ENCODE measurements around the gene C11orf91. TPM values are rescaled to one million over a fixed set of nuclear protein-coding genes. Genes with fewer than 3 reads are reported as not detected.

C11orf91 gene
- total RNA-seq, 4 donors from 2014 or later, result not detected

GRCh38 chr11:33725496-33725895 lies 24.9 kb upstream of the C11orf91 start:
- H3K4me3 ChIP-seq, result no peak overlapping the region
- no peak for TF ChIP-seq EP300 (IDR thresholded peaks at IDR 0.05)
- TF ChIP-seq POLR2A (IDR thresholded peaks at IDR 0.05), result no peak
- TF ChIP-seq CTCF (IDR thresholded peaks at IDR 0.05), result no peak
- H3K27ac ChIP-seq, result peak overlapping the region in 3 of 4 donors; percentile 77 to 96 (median 90)
- no peaks in the 10 kb centered on the region for H3K9me3 ChIP-seq
- DNase-seq (ENCODE audit: low spot score in 2 of 2), result no peak
- 63 to 74% methylated on average over 5 of the region's 5 CpGs for WGBS, 2 donors
- peaks cover 0 to 28% (median 3%) of the 10 kb centered on the region in 3 donors for H3K36me3 ChIP-seq
- H3K4me1 ChIP-seq, result peaks cover 0 to 84% (median 40%) of the 10 kb centered on the region in 4 donors
- no peaks in the 10 kb centered on the region for H3K27me3 ChIP-seq

GRCh38 chr11:33724644-33725035 lies 24.0 kb upstream of the C11orf91 start:
- Histone ChIP-seq H3K36me3 (peaks cover 0 to 37% (median 4%) of the 10 kb centered on the region in 3 donors), H3K27me3 (no peaks in the 10 kb centered on the region), H3K9me3 (no peaks in the 10 kb centered on the region), H3K4me1 (peaks cover 0 to 84% (median 38%) of the 10 kb centered on the region in 4 donors), H3K27ac (peak overlapping the region; percentile 68 to 96 (median 84)), H3K4me3 (no peak overlapping the region)
- peak; percentile 15 to 86 for TF ChIP-seq EP300 (IDR thresholded peaks at IDR 0.05)
- TF ChIP-seq CTCF (IDR thresholded peaks at IDR 0.05), result no peak
- DNase-seq (ENCODE audit: low spot score in 2 of 2), result peak in 1 of 2 donors; percentile 71
- WGBS, 2 donors, result 25 to 28% methylated on average over 4 of the region's 4 CpGs

GRCh38 chr11:33723238-33723881 lies 22.7 kb upstream of the C11orf91 start:
- Histone ChIP-seq H3K27me3 (no peaks in the 10 kb centered on the region), H3K27ac (peak overlapping the region; percentile 68 to 96 (median 84)), H3K4me3 (no peak overlapping the region), H3K4me1 (peaks cover 0 to 81% (median 38%) of the 10 kb centered on the region in 4 donors), H3K36me3 (peaks cover 0 to 42% (median 4%) of the 10 kb centered on the region in 3 donors), H3K9me3 (no peaks in the 10 kb centered on the region)
- no peak for TF ChIP-seq CTCF (IDR thresholded peaks at IDR 0.05)
- peak; percentile 65 to 89 for TF ChIP-seq EP300 (IDR thresholded peaks at IDR 0.05)
- no peak for DNase-seq (ENCODE audit: low spot score in 2 of 2)
- WGBS, 2 donors, result 50 to 54% methylated on average over 6 of the region's 6 CpGs

- no peaks in the 10 kb centered on the region for H3K27me3 ChIP-seq
- no peak overlapping the region for H3K4me3 ChIP-seq
- no peak for DNase-seq (ENCODE audit: low spot score in 2 of 2)
- H3K9me3 ChIP-seq, result no peaks in the 10 kb centered on the region
- peaks cover 0 to 81% (median 38%) of the 10 kb centered on the region in 4 donors for H3K4me1 ChIP-seq
- H3K27ac ChIP-seq, result peak overlapping the region; percentile 68 to 96 (median 84)
- H3K36me3 ChIP-seq, result peaks cover 0 to 48% (median 4%) of the 10 kb centered on the region in 3 donors
- TF ChIP-seq POLR2A (IDR thresholded peaks at IDR 0.05) (no peak), CTCF (IDR thresholded peaks at IDR 0.05) (no peak), EP300 (IDR thresholded peaks at IDR 0.05) (no peak)
- WGBS, 2 donors, result 45 to 85% methylated on average over 2 of the region's 2 CpGs
These were observed 22.1 kb upstream of the C11orf91 start for GRCh38 chr11:33722590-33723234.

- WGBS, 2 donors, result 77 to 80% methylated on average over 4 to 5 of the region's 5 CpGs
- H3K36me3 ChIP-seq, result peaks cover 0 to 55% (median 6%) of the 10 kb centered on the region in 3 donors
- peaks cover 0 to 79% (median 38%) of the 10 kb centered on the region in 4 donors for H3K4me1 ChIP-seq
- no peak for DNase-seq (ENCODE audit: low spot score in 2 of 2)
- H3K27ac ChIP-seq, result peak overlapping the region; percentile 68 to 96 (median 84)
- no peak overlapping the region for H3K4me3 ChIP-seq
- H3K27me3 ChIP-seq, result no peaks in the 10 kb centered on the region
- TF ChIP-seq EP300 (IDR thresholded peaks at IDR 0.05) (no peak), CTCF (IDR thresholded peaks at IDR 0.05) (no peak), POLR2A (IDR thresholded peaks at IDR 0.05) (no peak)
- no peaks in the 10 kb centered on the region for H3K9me3 ChIP-seq
These were observed 21.4 kb upstream of the C11orf91 start for GRCh38 chr11:33721984-33722383.
